ENCODE data around the gene PTPN22. TPM values are rescaled to one million over a fixed set of nuclear protein-coding genes. Genes with fewer than 3 reads are reported as not detected.

Gene PTPN22
- total RNA-seq, 2 experiments from 2014 or later = 28.3 to 30.2 TPM

DNA sequence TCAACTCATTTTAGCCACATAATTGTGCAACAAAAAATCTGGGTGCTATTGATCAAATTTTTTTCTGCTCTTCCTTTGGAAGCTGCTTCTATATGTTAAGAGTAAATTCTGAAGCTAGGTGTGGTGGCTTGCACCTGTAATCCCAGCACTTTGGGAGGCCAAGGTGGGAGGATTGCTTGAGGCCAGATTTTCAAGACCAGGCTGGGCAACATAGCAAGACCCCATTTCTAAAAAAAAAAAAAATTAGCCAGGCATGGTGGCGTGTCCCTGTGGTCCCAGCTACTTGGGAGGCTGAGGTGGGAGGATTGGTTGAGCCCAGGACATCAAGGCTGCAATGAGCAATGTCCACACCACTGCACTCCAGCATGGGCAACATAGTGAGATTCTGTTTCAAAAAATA, 35.0 kb downstream of the PTPN22 start:
- CTCF ChIA-PET = interaction anchor here (1.1 to 3.7 kb wide), 6 partner anchors 24 to 93 kb away, joined by 3 to 31 read pairs (median 4); partner anchors contain the start of genes AP4B1, DCLRE1B, HIPK1 and RSBN1
- Mint-ChIP-seq H3K4me1 (ENCODE audit: low read depth) (peaks cover 11% of the 10 kb centered on the region), H3K27me3 (no peaks in the 10 kb centered on the region), H3K36me3 (ENCODE audit: low read depth) (peaks cover 71% of the 10 kb centered on the region), H3K9me3 (no peaks in the 10 kb centered on the region), H3K4me3 (no peak overlapping the region), H3K27ac (no peak overlapping the region)
- no peaks in the 10 kb centered on the region for H3K9me3 ChIP-seq (ENCODE audit: control insufficient read depth in 1 of 2, insufficient read depth in 1 of 2, low read length in 2 of 2)
- ATAC-seq (ENCODE audit: poor library complexity) (no peak), DNase-seq (no peak)
- intact Hi-C loops (cut with DNase I, micrococcal nuclease) = loop anchor here (2.0 to 10.0 kb wide), 6 partner anchors 32 to 702 kb away; partner anchors contain the start of gene OLFML3 (in 1 of the 2)
- TF ChIP-seq, protein P1, sequence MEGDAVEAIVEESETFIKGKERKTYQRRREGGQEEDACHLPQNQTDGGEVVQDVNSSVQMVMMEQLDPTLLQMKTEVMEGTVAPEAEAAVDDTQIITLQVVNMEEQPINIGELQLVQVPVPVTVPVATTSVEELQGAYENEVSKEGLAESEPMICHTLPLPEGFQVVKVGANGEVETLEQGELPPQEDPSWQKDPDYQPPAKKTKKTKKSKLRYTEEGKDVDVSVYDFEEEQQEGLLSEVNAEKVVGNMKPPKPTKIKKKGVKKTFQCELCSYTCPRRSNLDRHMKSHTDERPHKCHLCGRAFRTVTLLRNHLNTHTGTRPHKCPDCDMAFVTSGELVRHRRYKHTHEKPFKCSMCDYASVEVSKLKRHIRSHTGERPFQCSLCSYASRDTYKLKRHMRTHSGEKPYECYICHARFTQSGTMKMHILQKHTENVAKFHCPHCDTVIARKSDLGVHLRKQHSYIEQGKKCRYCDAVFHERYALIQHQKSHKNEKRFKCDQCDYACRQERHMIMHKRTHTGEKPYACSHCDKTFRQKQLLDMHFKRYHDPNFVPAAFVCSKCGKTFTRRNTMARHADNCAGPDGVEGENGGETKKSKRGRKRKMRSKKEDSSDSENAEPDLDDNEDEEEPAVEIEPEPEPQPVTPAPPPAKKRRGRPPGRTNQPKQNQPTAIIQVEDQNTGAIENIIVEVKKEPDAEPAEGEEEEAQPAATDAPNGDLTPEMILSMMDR (IDR thresholded peaks at IDR 0.05) = no peak
- H3K27ac ChIP-seq (ENCODE audit: low read depth in 1 of 2, low read length in 2 of 2) = no peak overlapping the region
- POLR2A ChIA-PET = interaction anchor here (0.6 to 3.3 kb wide), 4 partner anchors 69 to 744 kb away, joined by 3 to 24 read pairs (median 8); partner anchors contain the start of genes AP4B1, DCLRE1B and HIPK1
- H3K4me1 ChIP-seq (ENCODE audit: insufficient read depth, low read length) = no peaks in the 10 kb centered on the region
- H3K4me3 ChIP-seq (ENCODE audit: low read length) = no peak overlapping the region
- no peaks in the 10 kb centered on the region for H3K27me3 ChIP-seq (ENCODE audit: control insufficient read depth in 1 of 2, insufficient read depth in 2 of 2, low read length in 2 of 2)
- H3K36me3 ChIP-seq (ENCODE audit: insufficient read depth, low read length) = peaks cover 41% of the 10 kb centered on the region

DNA sequence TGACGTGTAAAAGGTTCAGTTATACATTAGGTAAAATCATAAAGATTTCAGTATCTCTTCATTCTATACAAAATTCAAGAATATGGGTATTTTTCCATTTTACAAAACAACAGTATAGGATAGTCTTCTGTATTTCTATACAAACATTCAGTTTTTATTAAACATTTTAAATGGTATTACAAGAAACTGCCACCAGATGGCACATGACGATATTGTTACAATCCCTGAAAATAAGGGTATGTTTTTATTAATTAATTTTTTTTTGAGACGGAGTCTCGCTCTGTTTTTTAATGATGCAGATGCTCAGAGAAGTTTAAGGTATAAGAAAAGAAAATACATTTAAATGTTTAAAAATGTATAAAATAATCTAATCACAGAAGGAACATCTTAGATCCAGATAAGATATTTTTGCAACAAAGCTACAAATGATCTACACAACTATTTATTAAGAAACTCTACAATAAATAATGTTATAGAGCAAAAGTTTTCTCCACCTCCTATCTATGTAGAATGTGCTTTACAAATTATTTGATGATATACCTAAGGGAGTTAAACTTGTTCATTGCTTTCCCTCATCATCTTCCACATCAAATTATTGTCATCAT, 35.7 kb downstream of the PTPN22 start:
- H3K36me3 Mint-ChIP-seq (ENCODE audit: low read depth) = peaks cover 71% of the 10 kb centered on the region
- no peak overlapping the region for H3K27ac ChIP-seq (ENCODE audit: low read depth in 1 of 2, low read length in 2 of 2)
- H3K4me3 ChIP-seq (ENCODE audit: low read length) = no peak overlapping the region
- peak in 4 of 14 experiments; percentile 48 to 80 (median 74) for DNase-seq
- no peaks in the 10 kb centered on the region for H3K27me3 Mint-ChIP-seq
- ChIA-PET CTCF (interaction anchor here (1.1 to 3.7 kb wide), 8 partner anchors 13 to 447 kb away, joined by 3 to 31 read pairs (median 4); partner anchors contain the start of genes AP4B1, DCLRE1B, HIPK1 and RSBN1), POLR2A (interaction anchor here (0.6 to 3.3 kb wide), 5 partner anchors 23 to 745 kb away, joined by 3 to 24 read pairs (median 4); partner anchors contain the start of genes AP4B1, DCLRE1B, HIPK1 and RSBN1)
- H3K4me3 Mint-ChIP-seq = no peak overlapping the region
- peaks cover 11% of the 10 kb centered on the region for H3K4me1 Mint-ChIP-seq (ENCODE audit: low read depth)
- intact Hi-C loops (cut with DNase I, micrococcal nuclease) = loop anchor here (1.0 to 10.0 kb wide), 9 partner anchors 33 to 701 kb away; partner anchors contain the start of genes DCLRE1B (in 2 of the 2), OLFML3 (in 1 of the 2) and PTPN22 (in 1 of the 2)
- H3K4me1 ChIP-seq (ENCODE audit: insufficient read depth, low read length) = no peaks in the 10 kb centered on the region
- H3K27ac Mint-ChIP-seq = no peak overlapping the region
- H3K36me3 ChIP-seq (ENCODE audit: insufficient read depth, low read length) = peaks cover 46% of the 10 kb centered on the region
- no peaks in the 10 kb centered on the region for H3K9me3 ChIP-seq (ENCODE audit: control insufficient read depth in 1 of 2, insufficient read depth in 1 of 2, low read length in 2 of 2)
- ATAC-seq (ENCODE audit: poor library complexity) = peak; percentile 57
- H3K27me3 ChIP-seq (ENCODE audit: control insufficient read depth in 1 of 2, insufficient read depth in 2 of 2, low read length in 2 of 2) = no peaks in the 10 kb centered on the region
- H3K9me3 Mint-ChIP-seq = no peaks in the 10 kb centered on the region
- TF ChIP-seq, protein P1 (IDR thresholded peaks at IDR 0.05) = peak; percentile 86

DNA sequence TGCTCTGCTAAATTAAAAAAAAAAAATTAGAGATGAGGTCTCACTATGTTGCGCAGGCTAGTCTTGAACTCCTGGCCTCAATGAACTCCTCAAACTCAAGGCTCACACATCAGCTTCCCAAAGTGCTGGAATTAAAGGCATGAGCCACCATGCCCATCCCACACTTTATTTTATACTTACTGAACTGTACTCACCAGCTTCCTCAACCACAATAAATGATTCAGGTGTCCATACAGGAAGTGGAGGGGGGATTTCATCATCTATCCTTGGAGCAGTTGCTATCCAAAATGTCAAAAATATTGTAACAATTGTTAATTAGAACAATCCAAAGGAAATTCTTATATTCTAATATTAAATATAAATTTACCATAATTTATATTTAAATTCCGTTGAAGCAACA, 36.8 kb downstream of the PTPN22 start:
- H3K4me1 ChIP-seq (ENCODE audit: insufficient read depth, low read length) = no peaks in the 10 kb centered on the region
- H3K27ac Mint-ChIP-seq = no peak overlapping the region
- no peak for DNase-seq
- H3K27me3 Mint-ChIP-seq = no peaks in the 10 kb centered on the region
- no peak overlapping the region for H3K27ac ChIP-seq (ENCODE audit: low read depth in 1 of 2, low read length in 2 of 2)
- H3K9me3 Mint-ChIP-seq = no peaks in the 10 kb centered on the region
- H3K4me3 Mint-ChIP-seq = no peak overlapping the region
- intact Hi-C loops (cut with DNase I, micrococcal nuclease) = loop anchor here (1.0 to 10.0 kb wide), 7 partner anchors 37 to 700 kb away; partner anchors contain the start of genes DCLRE1B (in 2 of the 2), OLFML3 (in 1 of the 2) and PTPN22 (in 1 of the 2)
- no peaks in the 10 kb centered on the region for H3K9me3 ChIP-seq (ENCODE audit: control insufficient read depth in 1 of 2, insufficient read depth in 1 of 2, low read length in 2 of 2)
- H3K4me1 Mint-ChIP-seq (ENCODE audit: low read depth) = peaks cover 11% of the 10 kb centered on the region
- no peaks in the 10 kb centered on the region for H3K27me3 ChIP-seq (ENCODE audit: control insufficient read depth in 1 of 2, insufficient read depth in 2 of 2, low read length in 2 of 2)
- POLR2A ChIA-PET = interaction anchor here (0.6 to 3.3 kb wide), 4 partner anchors 22 to 129 kb away, joined by 3 to 24 read pairs (median 8); partner anchors contain the start of genes AP4B1, DCLRE1B, HIPK1 and RSBN1
- ATAC-seq (ENCODE audit: poor library complexity) = no peak
- CTCF ChIA-PET = interaction anchor here (1.3 to 3.7 kb wide), 3 partner anchors 12 to 71 kb away, joined by 3 to 31 read pairs (median 4); partner anchors contain the start of genes AP4B1 and DCLRE1B
- peaks cover 48% of the 10 kb centered on the region for H3K36me3 ChIP-seq (ENCODE audit: insufficient read depth, low read length)
- TF ChIP-seq, protein P1 (IDR thresholded peaks at IDR 0.05) = no peak
- H3K36me3 Mint-ChIP-seq (ENCODE audit: low read depth) = peaks cover 69% of the 10 kb centered on the region
- no peak overlapping the region for H3K4me3 ChIP-seq (ENCODE audit: low read length)
